Central memory CD4-positive, alpha-beta T cell (primary cell): ENCODE measurements around the gene BHMT2.

ENCODE experiments used
- DNase-seq: peaks from one replicate; pipeline ENCODE4 v3.0.0; 2022
- total RNA-seq, 3 experiments: gene quantifications; one replicate each; lab custom pipeline; 2026; lab: John Stamatoyannopoulos, UW

The BHMT2 gene, protein sequence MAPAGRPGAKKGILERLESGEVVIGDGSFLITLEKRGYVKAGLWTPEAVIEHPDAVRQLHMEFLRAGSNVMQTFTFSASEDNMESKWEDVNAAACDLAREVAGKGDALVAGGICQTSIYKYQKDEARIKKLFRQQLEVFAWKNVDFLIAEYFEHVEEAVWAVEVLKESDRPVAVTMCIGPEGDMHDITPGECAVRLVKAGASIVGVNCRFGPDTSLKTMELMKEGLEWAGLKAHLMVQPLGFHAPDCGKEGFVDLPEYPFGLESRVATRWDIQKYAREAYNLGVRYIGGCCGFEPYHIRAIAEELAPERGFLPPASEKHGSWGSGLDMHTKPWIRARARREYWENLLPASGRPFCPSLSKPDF
- total RNA-seq = 0 reads per million in 3 experiments

GRCh38 chr5:79069488-79070349, at the start of gene BHMT2, which contains the start of gene DMGDH:
TSS of gene BHMT2 (plus strand) at chr5:79069767. CDS start at chr5:79069783, 16 bp downstream.
TSS of gene DMGDH (minus strand) at chr5:79069674. CDS start at chr5:79069620, 54 bp downstream.
- no peak for DNase-seq

DNA sequence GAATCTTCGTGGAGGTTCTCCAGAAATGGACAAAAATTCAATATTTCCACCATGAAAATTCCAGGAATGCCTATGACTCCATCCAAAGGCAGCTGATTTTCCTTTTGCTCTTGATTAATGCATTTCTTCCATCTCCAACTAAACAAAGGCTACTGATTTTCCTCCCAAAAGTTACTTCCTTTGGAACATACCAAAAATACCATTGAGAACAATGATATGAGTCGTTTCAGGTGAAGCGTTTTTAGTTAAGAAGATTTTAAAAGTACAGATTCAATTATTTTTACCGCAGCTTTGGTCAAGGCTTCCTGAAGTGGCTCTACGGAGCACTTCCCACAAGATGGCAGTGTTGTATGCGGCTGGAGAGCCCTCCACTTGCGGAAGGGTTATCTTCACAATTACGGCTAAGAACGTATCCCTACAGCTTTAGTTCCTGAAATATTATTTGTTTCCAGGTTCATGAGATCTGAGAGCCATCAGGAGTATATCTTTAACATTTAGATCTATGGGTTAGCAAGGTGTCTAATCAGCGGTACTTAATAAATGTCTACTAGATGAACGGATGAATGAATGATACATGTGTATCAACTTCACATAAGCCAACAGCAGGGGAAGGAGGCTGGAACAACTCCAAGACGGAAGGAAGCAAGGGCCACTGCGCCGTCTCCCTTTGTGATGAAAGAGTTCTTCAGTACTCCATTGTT, 48.6 kb upstream of the BHMT2 start:
- peak; percentile 8 for DNase-seq

DNA sequence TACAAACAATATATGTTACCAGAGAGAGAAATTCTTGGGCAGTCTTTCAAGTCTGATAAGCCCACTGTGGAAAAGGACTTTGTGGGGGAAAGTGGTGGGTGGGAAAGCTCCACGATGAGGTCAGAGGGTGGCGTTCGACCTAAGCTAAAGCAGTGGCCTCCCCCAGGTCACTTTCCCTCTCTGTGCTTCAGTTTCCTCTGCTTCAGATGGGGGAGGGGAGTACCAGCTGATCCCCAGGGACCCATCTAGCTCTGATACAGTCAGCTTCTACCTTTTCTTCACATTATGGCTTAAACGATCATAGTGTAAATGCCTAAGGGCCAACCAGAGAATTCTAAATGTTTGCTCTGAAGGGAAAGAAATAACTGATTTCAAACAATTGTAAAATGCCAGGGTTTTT, 47.8 kb upstream of the BHMT2 start:
- no peak for DNase-seq

DNA sequence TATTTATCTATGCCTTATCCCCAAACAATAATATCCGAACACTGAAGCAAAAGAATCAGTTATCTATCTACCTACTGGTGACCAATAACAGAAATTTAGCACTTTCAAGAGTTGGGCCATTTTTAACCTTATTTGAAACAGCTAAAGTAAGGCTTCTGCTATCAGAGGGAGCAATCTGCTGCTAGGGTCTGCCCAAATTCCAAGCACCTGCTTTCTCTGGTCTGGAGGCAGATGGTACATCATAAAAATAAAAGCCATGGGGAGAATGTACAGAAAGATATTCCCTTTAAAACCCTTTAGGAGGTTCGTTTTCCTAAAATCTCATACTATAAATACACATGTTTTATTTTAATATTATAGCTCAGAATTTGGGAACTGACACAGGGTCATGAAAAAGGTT, 46.8 kb upstream of the BHMT2 start:
- DNase-seq = no peak

DNA sequence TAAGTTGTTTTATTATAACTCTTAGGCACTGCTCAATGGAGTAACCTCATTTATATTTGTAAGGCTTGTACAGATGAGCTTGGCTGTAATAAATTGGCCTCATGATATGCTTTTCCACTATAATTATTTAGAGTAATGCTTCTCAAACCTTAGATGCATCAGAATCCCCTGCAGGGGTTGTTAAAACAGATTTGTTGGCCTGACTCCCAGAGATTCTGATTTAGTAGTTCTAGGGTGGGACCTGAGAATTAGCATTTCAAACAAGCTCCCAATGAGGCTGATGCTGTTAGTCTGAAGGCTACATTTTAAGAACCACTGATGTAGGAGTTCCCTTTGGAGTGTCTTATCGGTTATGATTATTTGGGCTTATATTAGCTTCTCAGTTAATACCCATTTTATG, 46.2 kb upstream of the BHMT2 start:
- no peak for DNase-seq

- no peak for DNase-seq
Observed at GRCh38 chr5:79023947-79024346, 45.6 kb upstream of the BHMT2 start.

- DNase-seq = peak; percentile 16
Observed at GRCh38 chr5:79025054-79025472, 44.5 kb upstream of the BHMT2 start.

DNA sequence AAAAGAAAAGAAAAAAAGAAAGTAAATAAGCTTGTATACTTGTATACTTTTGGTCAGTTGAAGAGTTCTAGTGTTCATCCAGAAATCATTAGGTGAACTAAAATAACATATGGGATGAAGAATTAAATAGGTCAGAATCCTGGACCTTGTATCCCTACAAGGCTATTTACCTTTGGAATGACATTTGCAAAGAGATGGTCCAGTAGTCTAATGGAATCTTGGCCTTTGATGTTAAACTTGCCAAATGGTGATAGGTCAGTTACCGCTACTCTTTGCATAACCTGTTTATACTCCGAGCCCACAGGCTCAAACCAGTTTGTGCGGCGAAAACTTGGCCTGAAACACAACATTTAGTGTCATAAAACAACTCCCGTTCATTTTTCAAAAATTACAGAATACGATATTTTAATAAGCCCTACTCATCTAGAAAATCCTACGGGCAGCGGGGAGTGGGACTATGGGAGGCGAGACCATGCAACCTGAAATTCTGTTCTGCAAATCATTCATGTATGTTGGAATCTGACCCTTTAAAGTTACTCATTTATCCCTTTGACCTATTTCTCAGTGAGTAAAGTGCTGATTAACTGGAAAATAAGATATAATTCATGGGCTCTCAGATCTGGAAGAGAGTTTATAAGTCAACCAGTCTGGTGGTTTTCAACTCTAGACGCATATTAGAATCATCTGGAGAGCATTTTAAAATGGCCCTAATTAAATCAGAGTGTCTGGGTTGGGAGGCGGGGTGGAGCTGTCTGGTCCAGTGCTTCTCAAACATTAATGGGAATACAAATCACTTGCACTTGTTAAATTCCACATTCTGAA, 38.7 kb upstream of the BHMT2 start:
- DNase-seq = no peak

DNA sequence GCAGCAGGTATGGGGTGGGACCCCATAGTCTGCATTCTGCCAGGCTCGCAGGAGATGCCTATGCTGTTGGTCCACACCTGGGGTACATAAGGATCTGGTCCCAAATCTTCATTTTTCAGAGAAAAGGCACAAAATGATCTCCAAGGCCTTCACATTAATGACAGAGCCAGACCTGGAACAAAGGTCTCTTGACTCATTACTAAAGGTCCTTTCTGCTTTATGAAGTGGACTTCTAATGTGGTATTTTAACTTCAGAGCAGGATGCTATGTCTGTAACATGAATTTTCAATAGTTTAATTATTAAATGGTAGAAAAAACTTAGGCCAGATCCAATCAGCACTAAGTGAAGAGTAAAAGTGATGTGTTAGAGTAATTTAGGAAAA, 38.1 kb upstream of the BHMT2 start:
- DNase-seq = no peak

DNA sequence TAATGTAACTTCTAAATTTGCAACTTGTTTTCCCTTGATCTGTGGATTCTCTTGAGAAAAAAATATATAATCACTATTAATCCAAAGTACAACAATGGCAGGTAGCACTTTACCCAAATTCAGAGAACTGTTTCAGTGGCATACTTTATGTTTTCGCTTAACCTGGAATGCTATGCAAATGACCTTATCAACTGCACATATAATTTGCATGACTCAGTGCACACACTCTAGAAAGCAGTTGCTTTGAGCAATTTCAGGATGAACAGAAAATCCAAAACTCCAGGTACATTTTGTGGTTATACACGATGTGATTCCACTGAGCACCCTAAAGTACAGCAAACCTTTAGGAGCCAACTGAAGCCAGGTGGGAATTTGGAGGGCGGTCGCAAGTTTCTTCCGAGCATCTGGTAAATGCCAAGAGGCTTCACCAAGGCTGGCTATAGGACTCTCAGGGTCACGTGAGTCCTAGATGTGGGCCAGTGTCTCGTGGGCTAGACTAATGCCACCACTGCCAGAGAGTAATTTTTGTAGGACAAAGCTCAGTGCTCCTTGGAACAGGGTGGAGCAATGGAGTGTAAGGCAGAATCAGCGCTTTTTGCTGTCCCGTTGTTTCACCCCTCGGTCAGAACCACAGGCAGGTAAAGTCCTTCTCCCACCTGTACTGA, 37.4 kb upstream of the BHMT2 start:
- no peak for DNase-seq

DNA sequence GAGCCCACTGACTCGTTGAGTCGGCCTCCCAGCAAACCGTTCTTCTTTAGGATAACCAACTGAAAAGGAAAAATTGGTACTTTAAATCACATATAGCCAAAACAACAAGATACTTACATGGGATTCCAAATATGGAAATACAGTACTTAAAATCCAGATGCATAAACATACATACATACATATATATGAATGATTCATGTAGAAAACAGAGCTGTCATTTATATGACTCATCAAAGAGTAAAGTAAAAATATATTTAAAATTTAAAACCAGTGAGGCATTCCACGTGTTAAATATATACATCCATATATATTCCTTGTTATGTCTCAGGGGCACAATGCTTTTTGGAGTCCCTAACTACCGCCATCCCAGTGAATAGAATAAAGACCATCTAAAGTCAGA, 36.8 kb upstream of the BHMT2 start:
- DNase-seq = no peak

DNA sequence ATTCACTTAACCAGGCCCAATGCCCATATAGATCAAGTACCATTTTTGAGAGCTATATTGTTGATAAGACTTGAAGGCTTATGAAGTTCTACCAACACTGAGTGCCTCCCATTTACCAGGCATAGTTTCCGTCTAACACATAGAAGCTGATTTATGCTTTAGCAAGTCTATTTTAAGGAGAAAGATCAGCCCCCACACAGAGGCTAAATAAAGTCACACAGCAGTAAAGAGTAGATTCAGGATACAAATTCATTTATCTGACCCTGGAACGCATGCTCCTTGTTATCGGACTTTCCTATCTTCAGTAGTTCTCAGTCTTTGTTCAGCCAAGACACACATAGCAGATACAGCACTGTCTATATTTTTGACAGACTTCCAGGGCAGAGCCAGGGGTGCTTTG, 34.3 kb upstream of the BHMT2 start:
- DNase-seq = no peak

- no peak for DNase-seq
Observed at GRCh38 chr5:79036769-79037168, 32.8 kb upstream of the BHMT2 start.

DNA sequence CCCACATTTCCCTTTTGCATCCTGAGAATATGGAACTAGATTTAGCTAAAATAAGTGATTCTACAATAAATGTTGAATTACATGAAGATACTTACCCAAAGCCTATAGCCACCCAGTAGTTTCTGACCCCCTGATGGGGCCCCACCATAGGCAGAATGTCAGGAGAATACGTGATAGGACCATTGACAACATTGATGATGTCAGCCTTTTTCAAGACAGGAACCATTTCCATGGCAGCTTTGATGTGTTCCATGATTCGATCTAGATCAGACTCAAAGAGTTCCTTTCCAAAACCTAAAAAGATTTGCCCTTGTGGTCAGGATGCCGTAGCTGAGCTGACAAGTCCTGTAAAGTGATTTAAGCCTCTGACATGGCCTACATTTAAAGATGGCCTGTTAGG, 27.4 kb upstream of the BHMT2 start:
- no peak for DNase-seq

DNA sequence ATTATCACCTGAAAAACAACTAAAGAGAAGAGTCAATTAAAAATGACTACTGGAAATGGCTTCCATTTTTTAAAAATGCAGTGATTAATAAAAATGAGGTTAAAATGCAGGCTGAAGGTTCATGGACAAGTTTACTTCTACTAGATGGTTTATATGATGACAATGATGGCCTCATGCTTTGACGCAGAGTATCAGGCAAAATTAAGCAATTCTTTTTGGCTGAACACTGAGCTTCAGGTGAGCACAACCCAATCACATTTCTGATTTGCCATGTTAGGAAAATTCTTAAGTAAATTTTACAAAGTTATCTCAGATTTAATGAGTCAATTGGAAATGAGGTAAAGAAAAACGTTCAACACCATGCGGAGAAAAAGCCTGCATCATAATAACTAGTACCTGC, 22.4 kb upstream of the BHMT2 start:
- DNase-seq = no peak

DNA sequence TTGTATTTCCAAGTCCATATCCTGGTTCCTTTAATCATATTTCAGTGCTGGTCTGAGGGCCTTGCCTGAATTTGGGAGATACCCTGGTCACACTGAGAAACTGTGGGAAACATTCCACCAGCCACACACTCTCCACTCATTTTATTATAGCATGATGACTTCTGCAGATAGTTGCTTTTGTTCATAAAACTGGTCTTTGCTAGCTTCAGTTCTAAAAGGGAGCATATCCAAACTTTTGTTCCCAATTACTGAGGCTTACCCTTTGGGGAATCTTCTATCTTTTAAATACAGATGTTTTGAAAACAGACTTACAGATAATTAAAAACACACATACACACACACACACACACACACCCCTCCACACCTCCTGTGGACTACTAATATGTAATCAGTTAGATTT, 21.1 kb upstream of the BHMT2 start:
- no peak for DNase-seq

- no peak for DNase-seq
Observed at GRCh38 chr5:79050498-79050897, 19.1 kb upstream of the BHMT2 start.

GRCh38 chr5:79053321-79053720, 16.2 kb upstream of the BHMT2 start:
- no peak for DNase-seq

GRCh38 chr5:79055017-79055416, 14.6 kb upstream of the BHMT2 start:
- no peak for DNase-seq

DNA sequence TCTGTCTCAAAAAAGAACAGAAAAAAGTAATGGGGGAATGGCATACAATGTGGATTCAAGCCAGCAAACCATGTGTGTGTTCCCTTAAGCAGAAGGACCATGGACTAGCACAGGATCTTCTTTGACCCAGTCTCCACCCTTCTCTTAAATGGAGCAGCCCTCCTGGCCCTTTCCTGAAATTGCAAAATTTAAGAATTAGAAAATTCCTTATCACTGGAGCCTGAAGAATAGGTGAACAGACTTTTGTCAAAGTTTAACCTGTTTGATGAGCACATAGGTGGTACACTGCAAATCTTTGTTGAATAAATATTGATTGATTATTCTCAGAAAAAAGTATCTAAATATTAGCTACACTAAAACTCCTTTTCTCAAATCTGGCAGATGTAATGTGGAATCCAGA, 12.7 kb upstream of the BHMT2 start:
- DNase-seq = no peak

DNA sequence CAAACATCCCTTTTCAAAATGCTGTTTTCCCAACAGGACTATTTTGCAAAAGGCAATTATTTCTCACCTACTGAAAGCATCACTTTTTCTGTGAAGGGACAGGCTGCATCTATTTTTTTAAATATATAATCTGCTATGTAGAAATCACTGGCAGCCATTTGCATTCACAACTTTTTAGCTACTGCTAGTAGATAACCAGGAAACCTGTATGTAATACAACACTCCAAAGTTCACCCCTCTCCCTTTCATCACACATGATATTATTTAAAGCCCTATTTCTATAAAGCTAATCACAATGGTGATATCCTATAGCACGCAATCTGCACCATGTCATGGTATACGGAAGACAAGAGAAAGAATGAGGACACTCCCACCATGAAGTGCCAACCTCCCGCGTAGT, 9.9 kb upstream of the BHMT2 start:
- no peak for DNase-seq

GRCh38 chr5:79062436-79062835, 7.1 kb upstream of the BHMT2 start:
- DNase-seq = no peak
